Peyer's patch (tissue), 4 donors: ENCODE measurements around the gene COLEC11. TPM values are rescaled to one million over a fixed set of nuclear protein-coding genes. Genes with fewer than 3 reads are reported as not detected.
"Not testable (repeated sequence)": the region's sequence is repeated elsewhere in the genome, so short reads cannot be mapped to it uniquely, and the experiment has no call there.

ENCODE experiments used
- DNase-seq, 3 donors: peaks; one replicate each; pipeline ENCODE4 v3.0.0-alpha.2; 2017 to 2019
- H3K27ac ChIP-seq, 4 donors: fragments of 200-600 bp; sonication (generic); one replicate each; pipeline ENCODE4 v1.5.1; 2016 to 2019
- H3K27me3 ChIP-seq, 2 donors: fragments of 200-600 bp; sonication (generic); one replicate each; pipeline ENCODE4 v1.5.1; 2019
- H3K36me3 ChIP-seq, 3 donors: fragments of 200-600 bp; sonication (generic); one replicate each; pipeline ENCODE4 v1.5.1; 2016 to 2019
- H3K4me1 ChIP-seq, 4 donors: fragments of 200-600 bp; sonication (generic); one replicate each; pipeline ENCODE4 v1.5.1; 2016 to 2019
- H3K4me3 ChIP-seq, 4 donors: fragments of 200-600 bp; sonication (generic); 1 replicate in 3 of 4; 2 replicates in 1 of 4; pipeline ENCODE4 v1.5.1; 2016 to 2019; ENCODE audit warnings: mild to moderate bottlenecking in 1 of 4
- H3K9me3 ChIP-seq, 4 donors: fragments of 200-600 bp; sonication (generic); one replicate each; pipeline ENCODE4 v1.5.1; 2016 to 2019; ENCODE audit warnings: mild to moderate bottlenecking in 1 of 4
- POLR2A ChIP-seq, 2 donors: fragments of 450-650 bp; IDR thresholded peaks; one replicate each; pipeline ENCODE4 v1.5.1; 2017; ENCODE audit warnings: antibody characterized with exemption in 2 of 2, mild to moderate bottlenecking in 2 of 2, moderate library complexity in 2 of 2
- total RNA-seq, 4 donors: library from RNA; depleted of rRNA; stranded (reverse); fragments of >200 nt; gene quantifications; one replicate each; pipeline ENCODE4 v1.1.0, GENCODE V29; 2016
- TF ChIP-seq, protein P1 (sequence below), 6 experiments: fragments of 450-650 bp in 4 of 6; fragments of 200-600 bp in 2 of 6; sonication (generic) in 1 of 6; IDR thresholded peaks; one replicate each; pipeline ENCODE4 v1.5.1; 2017 to 2019; ENCODE audit warnings: antibody characterized with exemption in 6 of 6, mild to moderate bottlenecking in 3 of 6, moderate library complexity in 1 of 6

Gene COLEC11
- total RNA-seq, 4 donors from 2014 or later, result 0.70 to 5.8 (median 1.1) TPM; not detected in 1

DNA sequence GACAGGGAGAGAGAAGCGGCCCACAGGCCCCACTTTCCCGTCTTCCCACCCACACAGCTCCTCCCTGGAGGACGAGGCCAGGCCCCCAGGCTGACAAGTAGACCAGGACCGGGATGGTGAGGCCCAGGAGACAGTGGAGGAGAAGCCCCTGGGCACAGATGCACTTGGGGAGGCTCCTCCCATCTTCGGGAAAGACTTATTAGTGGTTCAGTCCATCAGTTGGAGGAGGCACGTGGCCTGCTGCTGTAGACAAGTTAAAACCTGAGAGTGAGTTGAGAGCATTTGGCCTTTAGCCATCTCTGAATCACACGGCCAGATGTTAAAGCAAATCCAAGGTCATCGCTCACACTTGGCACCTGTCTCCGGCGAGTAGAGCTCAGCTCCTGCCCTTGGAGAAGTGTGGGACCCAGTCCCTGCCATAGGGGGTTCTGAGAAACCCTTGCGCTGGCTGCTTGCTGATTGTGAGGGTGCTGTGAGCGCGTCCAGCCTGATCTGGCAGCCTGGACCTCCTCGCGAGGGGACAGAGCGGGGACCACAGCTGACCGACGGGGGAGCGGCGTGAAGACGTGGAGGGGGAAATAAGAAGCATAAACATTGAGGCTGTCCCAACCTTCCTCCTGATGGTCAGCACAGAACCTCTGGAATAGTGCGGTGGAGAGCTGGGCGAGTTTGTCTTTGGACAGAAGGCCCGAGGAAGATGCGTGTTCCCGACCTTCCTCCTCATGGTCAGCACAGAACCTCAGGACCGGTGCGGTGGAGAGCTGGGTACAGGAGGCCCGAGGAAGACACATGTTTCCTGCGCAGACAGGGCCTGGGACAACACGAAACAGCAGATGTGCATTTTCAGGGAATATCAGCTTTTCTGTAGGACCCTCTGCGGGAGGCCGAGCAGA is 38.4 kb downstream of the COLEC11 start:
- no peaks in the 10 kb centered on the region for H3K4me1 ChIP-seq
- no peak overlapping the region for H3K27ac ChIP-seq
- TF ChIP-seq POLR2A (IDR thresholded peaks at IDR 0.05), result no peak
- TF ChIP-seq, protein P1, sequence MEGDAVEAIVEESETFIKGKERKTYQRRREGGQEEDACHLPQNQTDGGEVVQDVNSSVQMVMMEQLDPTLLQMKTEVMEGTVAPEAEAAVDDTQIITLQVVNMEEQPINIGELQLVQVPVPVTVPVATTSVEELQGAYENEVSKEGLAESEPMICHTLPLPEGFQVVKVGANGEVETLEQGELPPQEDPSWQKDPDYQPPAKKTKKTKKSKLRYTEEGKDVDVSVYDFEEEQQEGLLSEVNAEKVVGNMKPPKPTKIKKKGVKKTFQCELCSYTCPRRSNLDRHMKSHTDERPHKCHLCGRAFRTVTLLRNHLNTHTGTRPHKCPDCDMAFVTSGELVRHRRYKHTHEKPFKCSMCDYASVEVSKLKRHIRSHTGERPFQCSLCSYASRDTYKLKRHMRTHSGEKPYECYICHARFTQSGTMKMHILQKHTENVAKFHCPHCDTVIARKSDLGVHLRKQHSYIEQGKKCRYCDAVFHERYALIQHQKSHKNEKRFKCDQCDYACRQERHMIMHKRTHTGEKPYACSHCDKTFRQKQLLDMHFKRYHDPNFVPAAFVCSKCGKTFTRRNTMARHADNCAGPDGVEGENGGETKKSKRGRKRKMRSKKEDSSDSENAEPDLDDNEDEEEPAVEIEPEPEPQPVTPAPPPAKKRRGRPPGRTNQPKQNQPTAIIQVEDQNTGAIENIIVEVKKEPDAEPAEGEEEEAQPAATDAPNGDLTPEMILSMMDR (IDR thresholded peaks at IDR 0.05), result no peak
- peak; percentile 12 to 39 (median 29) for DNase-seq
- H3K27me3 ChIP-seq, result no peaks in the 10 kb centered on the region
- H3K36me3 ChIP-seq, result no peaks in the 10 kb centered on the region
- H3K4me3 ChIP-seq, result no peak overlapping the region
- H3K9me3 ChIP-seq, result no peaks in the 10 kb centered on the region

DNA sequence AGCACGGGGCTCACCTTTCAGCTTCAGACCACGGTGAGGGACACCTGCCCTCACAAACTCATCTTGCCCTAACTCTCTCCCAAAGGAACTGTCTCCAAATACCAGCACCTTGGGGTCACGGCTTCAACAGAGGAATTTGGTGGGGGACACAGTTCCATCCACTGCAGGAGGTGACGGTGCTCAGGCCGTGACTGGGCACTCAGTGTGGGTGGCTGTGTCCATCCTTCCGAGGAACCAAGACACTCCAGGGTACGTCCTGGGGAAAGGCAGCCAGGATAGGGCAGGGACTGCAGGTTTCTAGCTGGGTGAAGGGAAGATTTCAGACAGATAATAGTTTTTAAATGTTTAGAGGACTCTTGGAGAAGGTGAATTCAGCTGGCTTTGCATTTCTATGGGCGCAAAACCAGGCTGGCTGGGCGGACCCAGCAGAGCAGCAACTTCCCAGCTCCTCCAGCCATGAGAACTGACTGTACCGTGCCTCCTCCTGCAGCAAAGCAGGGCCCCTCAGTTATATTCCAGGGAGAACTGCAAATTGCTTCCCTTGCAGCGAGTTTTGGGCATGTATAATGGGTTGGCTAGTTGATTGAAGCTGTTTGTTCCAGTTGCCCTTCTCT is 39.2 kb downstream of the COLEC11 start:
- peak in 2 of 3 donors; percentile 15 to 26 for DNase-seq
- TF ChIP-seq, protein P1 (IDR thresholded peaks at IDR 0.05), result no peak
- TF ChIP-seq POLR2A (IDR thresholded peaks at IDR 0.05), result no peak

DNA sequence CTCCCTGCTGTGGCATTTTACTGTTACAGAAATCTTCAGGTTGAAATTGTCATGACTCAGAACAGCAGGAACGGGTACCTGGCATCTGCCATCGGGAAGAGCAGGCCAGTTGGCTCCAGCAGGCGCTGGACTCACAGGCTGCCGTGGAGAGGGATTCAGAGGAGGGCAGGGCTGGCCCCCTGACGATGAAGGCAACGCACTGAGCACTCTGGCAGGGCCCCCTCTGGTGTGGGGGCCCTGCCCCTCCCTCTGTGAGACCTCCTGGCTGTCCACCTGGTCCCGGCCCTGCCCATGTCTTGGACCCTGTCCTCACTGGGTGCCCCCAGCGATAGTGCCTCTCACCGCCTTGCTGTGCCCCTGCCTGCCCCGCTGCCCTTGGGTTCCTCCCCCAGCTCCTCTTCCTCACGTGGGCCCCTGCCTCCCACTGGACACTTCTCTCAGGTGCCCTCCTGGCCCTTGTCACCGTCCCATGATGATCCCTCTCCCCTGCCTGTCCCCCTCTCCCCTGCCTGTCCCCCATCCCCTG is 39.7 kb downstream of the COLEC11 start:
- Histone ChIP-seq H3K27ac (no peak overlapping the region), H3K4me1 (no peaks in the 10 kb centered on the region), H3K9me3 (no peaks in the 10 kb centered on the region), H3K4me3 (no peak overlapping the region), H3K27me3 (no peaks in the 10 kb centered on the region), H3K36me3 (no peaks in the 10 kb centered on the region)
- TF ChIP-seq POLR2A (IDR thresholded peaks at IDR 0.05), result no peak
- TF ChIP-seq, protein P1 (IDR thresholded peaks at IDR 0.05), result no peak
- peak in 2 of 3 donors; percentile 23 to 28 for DNase-seq

More for the DNA sequence above, 39.2 kb downstream of the COLEC11 start:
- Histone ChIP-seq H3K9me3 (no peaks in the 10 kb centered on the region), H3K27me3 (no peaks in the 10 kb centered on the region), H3K36me3 (no peaks in the 10 kb centered on the region), H3K4me1 (no peaks in the 10 kb centered on the region), H3K4me3 (no peak overlapping the region), H3K27ac (no peak overlapping the region)

DNA sequence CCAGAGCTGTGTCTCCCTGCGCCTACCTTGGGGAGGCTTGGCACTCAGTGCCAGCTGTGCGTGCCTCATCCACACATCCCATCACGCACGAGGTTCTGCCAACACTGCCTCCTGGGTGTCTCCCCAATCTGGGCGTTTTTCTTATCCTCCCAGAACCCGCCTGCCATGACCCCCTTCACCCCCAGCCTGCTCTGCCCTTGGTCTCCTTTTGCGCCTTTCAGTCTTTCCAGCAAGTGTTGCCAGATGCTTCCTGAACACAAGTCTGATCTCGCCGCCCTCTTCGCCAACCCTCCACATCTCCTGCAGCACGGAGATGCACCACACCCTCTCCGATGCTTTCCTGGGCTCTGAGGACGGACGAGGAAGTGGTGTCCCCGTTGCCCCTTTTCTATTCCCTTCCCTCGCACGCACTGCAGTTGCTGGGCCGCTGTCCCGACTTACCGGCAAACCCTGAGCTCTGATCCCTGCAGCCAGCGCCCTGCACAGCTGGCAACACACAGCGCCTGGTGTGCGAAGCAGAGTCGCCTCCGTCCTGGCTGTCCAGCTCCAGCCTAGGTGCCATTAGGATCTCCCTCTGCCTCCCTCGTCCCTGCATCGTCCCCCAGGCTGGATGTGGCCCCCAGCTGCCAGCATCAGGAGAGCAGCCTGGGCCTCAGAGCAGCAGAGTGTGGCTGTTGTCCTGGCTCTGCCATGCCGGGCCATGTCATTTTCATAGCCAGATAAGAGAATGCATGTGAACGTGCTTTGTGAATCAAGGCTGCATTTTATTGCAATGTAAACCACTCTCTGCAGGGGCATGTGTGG is 40.5 kb downstream of the COLEC11 start:
- TF ChIP-seq POLR2A (IDR thresholded peaks at IDR 0.05), result no peak
- TF ChIP-seq, protein P1 (IDR thresholded peaks at IDR 0.05), result no peak
- no peaks in the 10 kb centered on the region for H3K27me3 ChIP-seq
- H3K36me3 ChIP-seq, result no peaks in the 10 kb centered on the region
- no peak overlapping the region for H3K27ac ChIP-seq
- H3K9me3 ChIP-seq, result no peaks in the 10 kb centered on the region
- no peaks in the 10 kb centered on the region for H3K4me1 ChIP-seq
- DNase-seq, result peak in 2 of 3 donors; percentile 34 to 42
- no peak overlapping the region for H3K4me3 ChIP-seq

DNA sequence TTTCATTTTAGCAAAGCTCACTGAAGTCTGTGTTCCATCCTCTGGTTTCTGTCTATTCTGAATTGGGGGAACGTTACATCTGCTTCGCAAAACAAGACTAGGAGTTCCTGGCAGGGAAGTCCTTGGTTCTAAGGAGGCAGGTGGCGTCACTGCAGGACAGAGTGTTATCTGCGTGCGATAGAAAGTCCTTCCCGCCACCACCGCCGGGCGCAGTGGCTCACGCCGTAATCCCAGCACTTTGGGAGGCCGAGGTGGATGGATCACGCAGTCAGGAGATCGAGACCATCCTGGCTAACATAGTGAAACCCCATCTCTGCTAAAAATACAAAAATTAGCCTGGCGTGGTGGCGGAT is 41.0 kb downstream of the COLEC11 start:
- not testable (repeated sequence) for H3K27me3 ChIP-seq, H3K27ac ChIP-seq, H3K36me3 ChIP-seq, H3K4me1 ChIP-seq, H3K4me3 ChIP-seq, H3K9me3 ChIP-seq
- peak in 2 of 3 donors; percentile 18 to 32 for DNase-seq
